Hepatocyte (in vitro differentiated cells): Measurements from ENCODE around the gene ACP6.

Source experiments
- CTCF ChIP-seq: fragments of 200-600 bp; sonication (generic); IDR thresholded peaks from 2 replicates; pipeline ENCODE4 v1.5.1; 2016; ENCODE audit warnings: antibody characterized with exemption, mild to moderate bottlenecking; ENCODE audit not compliant: poor library complexity
- EZH2 ChIP-seq: fragments of 200-600 bp; sonication (generic); IDR thresholded peaks from 2 replicates; pipeline ENCODE4 v1.6.1; 2016; ENCODE audit warnings: antibody characterized with exemption, mild to moderate bottlenecking, borderline replicate concordance
- EZH2phosphoT487 ChIP-seq: fragments of 200-600 bp; sonication (generic); IDR thresholded peaks from one replicate; pipeline ENCODE4 v1.6.1; 2018; ENCODE audit warnings: antibody characterized with exemption, mild to moderate bottlenecking, low read depth, moderate library complexity; ENCODE audit not compliant: unreplicated experiment, severe bottlenecking

- no peak for TF ChIP-seq CTCF
- TF ChIP-seq EZH2 = no peak
- TF ChIP-seq EZH2phosphoT487 = no peak
Measured at GRCh38 chr1:147608596-147608995, 61.7 kb downstream of the ACP6 start.
